PFSK-1 (cell line): Measurements from ENCODE around the gene C5orf24.

Source experiments
- FOXP2 ChIP-seq: optimal IDR thresholded peaks from 2 replicates; pipeline ENCODE3; 2011; ENCODE audit warnings: borderline replicate concordance, control low read depth, inconsistent platforms; ENCODE audit not compliant: insufficient read depth; ENCODE audit errors: extremely low read length, extremely low read depth
- POLR2AphosphoS5 ChIP-seq: IDR thresholded peaks from 2 replicates; pipeline ENCODE4 v1.6.1; 2012; ENCODE audit warnings: low read depth, mild to moderate bottlenecking, control low read depth, low read length, moderate library complexity
- SIN3A ChIP-seq: IDR thresholded peaks from 2 replicates; pipeline ENCODE4 v1.6.1; 2012; ENCODE audit warnings: mild to moderate bottlenecking, low read length, moderate library complexity, borderline replicate concordance; ENCODE audit not compliant: insufficient read depth
- TAF1 ChIP-seq: IDR thresholded peaks from 2 replicates; pipeline ENCODE4 v1.6.1; 2012; ENCODE audit warnings: low read length, control low read depth, borderline replicate concordance; ENCODE audit not compliant: insufficient read depth
- TF ChIP-seq, protein P1 (sequence below), 2 experiments: IDR thresholded peaks; 2 replicates each; pipeline versions ENCODE4 v1.6.1 to v1.8.0; 2011 to 2012; ENCODE audit warnings: low read depth in 2 of 2, low read length in 2 of 2, control low read depth in 1 of 2, inconsistent platforms in 1 of 2, mild to moderate bottlenecking in 1 of 2, moderate library complexity in 1 of 2; ENCODE audit not compliant: insufficient read depth in 1 of 2

DNA sequence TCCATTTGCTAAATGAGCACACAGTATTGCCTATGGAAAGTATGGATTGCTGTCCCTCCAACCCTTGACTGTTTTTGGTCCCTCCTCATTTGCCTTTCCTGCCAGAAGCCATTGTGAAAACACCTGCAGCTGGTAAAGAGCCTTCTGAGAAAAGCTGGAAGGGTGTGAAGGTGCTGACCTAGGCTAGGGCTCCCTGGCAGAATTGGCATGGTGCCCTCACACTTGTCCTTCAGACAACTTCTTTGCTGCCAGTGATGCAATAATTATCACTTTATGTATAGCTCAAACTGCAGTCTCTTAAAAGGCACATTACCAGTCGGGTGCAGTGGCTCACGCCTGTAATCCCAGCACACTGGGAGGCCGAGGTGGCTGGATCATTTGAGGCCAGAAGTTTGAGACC, 32.6 kb downstream of the C5orf24 start:
- TF ChIP-seq TAF1 (no peak), POLR2AphosphoS5 (no peak), SIN3A (no peak), FOXP2 (no peak)
- TF ChIP-seq, protein P1, sequence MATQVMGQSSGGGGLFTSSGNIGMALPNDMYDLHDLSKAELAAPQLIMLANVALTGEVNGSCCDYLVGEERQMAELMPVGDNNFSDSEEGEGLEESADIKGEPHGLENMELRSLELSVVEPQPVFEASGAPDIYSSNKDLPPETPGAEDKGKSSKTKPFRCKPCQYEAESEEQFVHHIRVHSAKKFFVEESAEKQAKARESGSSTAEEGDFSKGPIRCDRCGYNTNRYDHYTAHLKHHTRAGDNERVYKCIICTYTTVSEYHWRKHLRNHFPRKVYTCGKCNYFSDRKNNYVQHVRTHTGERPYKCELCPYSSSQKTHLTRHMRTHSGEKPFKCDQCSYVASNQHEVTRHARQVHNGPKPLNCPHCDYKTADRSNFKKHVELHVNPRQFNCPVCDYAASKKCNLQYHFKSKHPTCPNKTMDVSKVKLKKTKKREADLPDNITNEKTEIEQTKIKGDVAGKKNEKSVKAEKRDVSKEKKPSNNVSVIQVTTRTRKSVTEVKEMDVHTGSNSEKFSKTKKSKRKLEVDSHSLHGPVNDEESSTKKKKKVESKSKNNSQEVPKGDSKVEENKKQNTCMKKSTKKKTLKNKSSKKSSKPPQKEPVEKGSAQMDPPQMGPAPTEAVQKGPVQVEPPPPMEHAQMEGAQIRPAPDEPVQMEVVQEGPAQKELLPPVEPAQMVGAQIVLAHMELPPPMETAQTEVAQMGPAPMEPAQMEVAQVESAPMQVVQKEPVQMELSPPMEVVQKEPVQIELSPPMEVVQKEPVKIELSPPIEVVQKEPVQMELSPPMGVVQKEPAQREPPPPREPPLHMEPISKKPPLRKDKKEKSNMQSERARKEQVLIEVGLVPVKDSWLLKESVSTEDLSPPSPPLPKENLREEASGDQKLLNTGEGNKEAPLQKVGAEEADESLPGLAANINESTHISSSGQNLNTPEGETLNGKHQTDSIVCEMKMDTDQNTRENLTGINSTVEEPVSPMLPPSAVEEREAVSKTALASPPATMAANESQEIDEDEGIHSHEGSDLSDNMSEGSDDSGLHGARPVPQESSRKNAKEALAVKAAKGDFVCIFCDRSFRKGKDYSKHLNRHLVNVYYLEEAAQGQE (IDR thresholded peaks at IDR 0.05; ENCODE audit: insufficient read depth in 1 of 2, low read depth in 2 of 2, low read length in 2 of 2): no peak
